K562 (cell line): ENCODE measurements around the gene EGR1. TPM values are rescaled to one million over a fixed set of nuclear protein-coding genes. Genes with fewer than 3 reads are reported as not detected.

Experiments used
- ATAC-seq: fragments of 200-7000 bp; cut with Tn5 transposase; 3 replicates; pipeline ENCODE4 v1.9.1; 2020; ENCODE audit warnings: moderate library complexity
- BruUV-seq: library from RNA; stranded (reverse); fragments of 400-500 nt; replicated peaks from 2 replicates; lab custom pipeline; 2021; lab: Mats Ljungman, UMichigan
- CTCF ChIA-PET: fragments of 300-600 bp; formaldehyde crosslinking; extraction: SDS; loops from one replicate; lab custom pipeline; 2021; ENCODE audit warnings: low intra/inter-chr PET ratio; lab: Yijun Ruan, JAX
- POLR2A ChIA-PET: fragments of 300-600, 350-650 bp; sonication (Branson Sonifier 250); formaldehyde crosslinking; extraction: SDS; loops from one replicate; lab custom pipeline; 2021; ENCODE audit warnings: antibody characterized with exemption, inconsistent platforms; lab: Yijun Ruan, JAX
- DNase-seq, 4 experiments: peaks; one replicate each; pipeline versions ENCODE4 v3.0.0 to v3.0.0-alpha.2; 2011 to 2018; ENCODE audit warnings: low spot score in 3 of 4, mixed read lengths in 3 of 4; ENCODE audit errors: extremely low read depth in 1 of 4
- FAIRE-seq: peaks from 2 replicates; lab custom pipeline; 2011; peaks lifted over from hg19 to GRCh38; lab: Jason Lieb, UNC
- H2AFZ ChIP-seq: 2 replicates; pipeline ENCODE4 v1.6.0; 2011; ENCODE audit warnings: low read depth, low read length, control low read depth, inconsistent platforms
- H3K27ac ChIP-seq: fragments of 200-600 bp; 3 replicates; pipeline ENCODE4 v1.8.0; 2011; ENCODE audit warnings: low read depth, mild to moderate bottlenecking, control low read depth, inconsistent platforms, low read length, moderate library complexity, mixed read lengths; ENCODE audit errors: extremely low read depth
- H3K27me3 ChIP-seq, 2 experiments: fragments of 300-600 bp in 1 of 2; 2 replicates in 1 of 2; 3 replicates in 1 of 2; pipeline versions ENCODE4 v1.6.0 to v1.8.0; 2011; ENCODE audit warnings: inconsistent platforms in 2 of 2, low read length in 2 of 2, mild to moderate bottlenecking in 1 of 2, mixed read lengths in 1 of 2, moderate library complexity in 1 of 2; ENCODE audit not compliant: control insufficient read depth in 2 of 2, insufficient read depth in 2 of 2
- H3K36me3 ChIP-seq: fragments of 300-600 bp; 3 replicates; pipeline ENCODE4 v1.8.0; 2011; ENCODE audit warnings: mild to moderate bottlenecking, low read length, inconsistent platforms; ENCODE audit not compliant: control insufficient read depth, insufficient read depth
- H3K4me1 ChIP-seq, 2 experiments: fragments of 200-600 bp in 1 of 2; replicated peaks in 1 of 2; 2 replicates in 1 of 2; 3 replicates in 1 of 2; pipeline versions ENCODE4 v1.5.1 to v1.8.0; 2011; ENCODE audit warnings: inconsistent platforms in 2 of 2, low read length in 2 of 2, mild to moderate bottlenecking in 1 of 2, mixed read lengths in 1 of 2, moderate library complexity in 1 of 2; ENCODE audit not compliant: control insufficient read depth in 2 of 2, insufficient read depth in 2 of 2
- H3K4me2 ChIP-seq: 2 replicates; pipeline ENCODE4 v1.6.1; 2011; ENCODE audit warnings: low read length, control low read depth, inconsistent platforms, mixed read lengths; ENCODE audit not compliant: insufficient read depth
- H3K4me3 ChIP-seq: fragments of 200-600 bp; sonication (generic), shearing (Covaris generic); 2 replicates; pipeline ENCODE4 v1.5.1; 2016; ENCODE audit warnings: control low read depth, inconsistent platforms
- H3K79me2 ChIP-seq: fragments of 200-600 bp; 3 replicates; pipeline ENCODE4 v1.8.0; 2011; ENCODE audit warnings: low read length, inconsistent platforms; ENCODE audit not compliant: control insufficient read depth, insufficient read depth
- H3K9ac ChIP-seq, 2 experiments: 2 replicates each; pipeline versions ENCODE4 v1.6.0 to v1.6.1; 2011; ENCODE audit warnings: low read depth in 2 of 2, low read length in 2 of 2, control low read depth in 1 of 2, inconsistent platforms in 1 of 2, mild to moderate bottlenecking in 1 of 2, mixed read lengths in 1 of 2; ENCODE audit not compliant: insufficient read depth in 1 of 2
- H3K9me1 ChIP-seq: one replicate; pipeline ENCODE4 v1.6.0; 2011; ENCODE audit warnings: inconsistent platforms, mild to moderate bottlenecking, low read length, moderate library complexity; ENCODE audit not compliant: control insufficient read depth, insufficient read depth
- H3K9me3 ChIP-seq: replicated peaks from 2 replicates; pipeline ENCODE4 v1.5.1; 2011; ENCODE audit warnings: low read depth, low read length, inconsistent platforms; ENCODE audit not compliant: control insufficient read depth, insufficient read depth
- H4K20me1 ChIP-seq: replicated peaks from 2 replicates; pipeline ENCODE4 v1.6.1; 2011; ENCODE audit warnings: low read length, inconsistent platforms, mixed read lengths; ENCODE audit not compliant: control insufficient read depth, insufficient read depth
- CBFB ChIP-seq: sonication (generic); formaldehyde crosslinking; IDR thresholded peaks from 2 replicates; pipeline ENCODE4 v1.4.0; 2020; ENCODE audit warnings: mild to moderate bottlenecking, missing genetic modification reagents
- EZH2 ChIP-seq: IDR thresholded peaks from 2 replicates; pipeline ENCODE4 v1.6.1; 2012; ENCODE audit warnings: low read depth, mild to moderate bottlenecking, inconsistent platforms, low read length, borderline replicate concordance
- KHSRP ChIP-seq: fragments of 450-650 bp; IDR thresholded peaks from 2 replicates; pipeline ENCODE4 v1.6.1; 2017
- NCOA1 ChIP-seq: fragments of 450-650 bp; IDR thresholded peaks from 2 replicates; pipeline ENCODE4 v1.6.1; 2016; ENCODE audit warnings: low read depth
- RB1 ChIP-seq: fragments of 450-650 bp; IDR thresholded peaks from 2 replicates; pipeline ENCODE4 v1.6.1; 2017; ENCODE audit warnings: low read depth, mild to moderate bottlenecking
- RHOXF2B ChIP-seq: fragments of 250-450 bp; sonication (Bioruptor Pico); conservative IDR thresholded peaks from 2 replicates; pipeline ENCODE4 v1.5.1; 2021
- ZFX ChIP-seq: sonication (generic); formaldehyde crosslinking; IDR thresholded peaks from 2 replicates; pipeline ENCODE4 v1.8.0; 2022; ENCODE audit warnings: mild to moderate bottlenecking, missing genetic modification reagents, moderate library complexity
- ZNF592 ChIP-seq: fragments of 450-650 bp; IDR thresholded peaks from 2 replicates; pipeline ENCODE4 v1.6.1; 2017; ENCODE audit warnings: antibody characterized with exemption, mild to moderate bottlenecking
- WGBS: fragments of 100-300 bp; shearing (Covaris generic); methylation state at CpG from one replicate; pipeline ENCODE4 v1.1.6; 2016; ENCODE audit warnings: low coverage, mixed read lengths; ENCODE audit not compliant: insufficient coverage; ENCODE audit errors: missing lambda C conversion rate; 5-methylcytosine and 5-hydroxymethylcytosine counted together
- in situ Hi-C: fragments of 300-500 bp; cut with MboI; formaldehyde crosslinking; loops from 4 replicates; pipeline ENCODE4 v1.15.0; 2018; ENCODE audit warnings: inconsistent platforms, mixed read lengths
- intact Hi-C: fragments of 100-400 bp; cut with micrococcal nuclease; formaldehyde crosslinking; loops from 2 replicates; pipeline ENCODE4 v1.14.2; 2022
- polyA plus RNA-seq, 8 experiments: library from polyadenylated mRNA; depleted of rRNA in 4 of 8; stranded (reverse) in 5 of 8; unstranded in 3 of 8; fragments of >200 nt; fragmentation: Nextera tagmentation in 2 of 8; fragmentation: Illumina TruSeq in 1 of 8; extraction: Ambion mirVana in 2 of 8; extraction: Trizol in 1 of 8; gene quantifications; 2 replicates each; pipeline versions ENCODE4 v1.2.1 to v1.2.3, GENCODE V29; 2011 to 2014; ENCODE audit warnings: inconsistent platforms in 1 of 8, missing spikeins in 1 of 8
- total RNA-seq, 7 experiments: library from RNA; depleted of rRNA in 6 of 7; stranded (reverse); fragments of >200 nt in 6 of 7; fragmentation: Illumina TruSeq in 2 of 7; extraction: Trizol in 2 of 7; gene quantifications; 2 replicates each; pipeline versions ENCODE4 v1.2.1 to v1.2.3, GENCODE V29; 2011 to 2021; ENCODE audit warnings: low replicate concordance in 1 of 7

EGR1 gene
- total and polyA plus RNA-seq, 9 of the 15 experiments (the other 6 are each of a cell fraction or from before 2014, with no cell fraction given): 1.3 to 132 (median 21.5) TPM

- DNase-seq: no peak
- Histone ChIP-seq H3K36me3 (no peaks in the 10 kb centered on the region), H3K27ac (no peak overlapping the region), H3K9me1 (no peaks in the 10 kb centered on the region), H3K4me2 (no peak overlapping the region), H3K27me3 (no peaks in the 10 kb centered on the region), H3K9me3 (no peaks in the 10 kb centered on the region), H3K9ac (peak overlapping the region in 1 of 2 experiments; percentile 78; a peak in 2 of 4 replicates), H3K79me2 (no peaks in the 10 kb centered on the region), H4K20me1 (no peaks in the 10 kb centered on the region), H3K4me3 (no peak overlapping the region), H2AFZ (peak overlapping the region; percentile 49), H3K4me1 (peaks cover 21 to 37% of the 10 kb centered on the region in 2 experiments)
- FAIRE-seq: no peak
- CTCF ChIA-PET: no interaction called here
- 57% methylated on average over 9 of the region's 9 CpGs for whole genome bisulfite sequencing
- in situ Hi-C loops: no loop called here
- no peak for ATAC-seq
- POLR2A ChIA-PET: interaction anchor here (3.4 kb wide), 1 partner anchor 84 kb away, joined by 26 read pairs; the partner anchor contains the start of gene ETF1
- BruUV-seq: no TSS peak
- intact Hi-C loops: loop anchor here (10.0 kb wide), 1 partner anchor 176 kb away; no protein-coding TSS in a partner anchor
- TF ChIP-seq KHSRP: no peak
- no peak for TF ChIP-seq RB1
- no peak for TF ChIP-seq CBFB (CRISPR knock-in tag)
- TF ChIP-seq NCOA1: no peak
- TF ChIP-seq EZH2: no peak
- no peak for TF ChIP-seq ZNF592
- TF ChIP-seq RHOXF2B: no peak
- 0 out of 2 replicates have a peak, but pooled peaks have one; percentile 2 for TF ChIP-seq ZFX (CRISPR knock-in tag)
These were observed 6.4 kb upstream of the EGR1 start for GRCh38 chr5:138458856-138459255.
